NOMO-1 treated with DMSO at 0.1 percent for 48 hours (cell line): ENCODE data around the gene DNAJC13.

Experiments
- DNase-seq: peaks from one replicate; lab custom pipeline; 2025; ENCODE audit not compliant: unreplicated experiment; lab: John Stamatoyannopoulos, UW

Gene DNAJC13

GRCh38 chr3:132457286-132457685, 40.0 kb downstream of the DNAJC13 start:
- DNase-seq: no peak

- DNase-seq: no peak
Observed at GRCh38 chr3:132459551-132459950, 42.2 kb downstream of the DNAJC13 start.

GRCh38 chr3:132461544-132461943, 44.2 kb downstream of the DNAJC13 start:
- no peak for DNase-seq

DNA sequence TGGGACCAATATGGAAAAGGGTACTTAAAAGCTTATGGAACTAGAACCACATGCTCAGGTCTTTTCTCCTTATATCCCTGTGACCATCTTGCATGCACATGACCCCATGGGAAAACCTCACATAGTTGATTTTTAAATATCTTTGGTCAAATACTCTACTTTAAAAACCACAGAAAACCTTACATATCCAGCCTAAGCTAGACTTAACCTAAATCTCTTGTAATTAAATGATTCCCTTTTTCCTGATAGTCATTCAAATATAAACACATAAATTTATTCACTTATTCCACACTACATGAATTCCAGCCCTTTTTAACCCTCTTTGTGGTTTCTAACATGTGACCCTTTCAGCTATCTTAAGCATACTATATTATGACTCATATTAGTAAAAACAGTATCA, 46.8 kb downstream of the DNAJC13 start:
- no peak for DNase-seq

DNA sequence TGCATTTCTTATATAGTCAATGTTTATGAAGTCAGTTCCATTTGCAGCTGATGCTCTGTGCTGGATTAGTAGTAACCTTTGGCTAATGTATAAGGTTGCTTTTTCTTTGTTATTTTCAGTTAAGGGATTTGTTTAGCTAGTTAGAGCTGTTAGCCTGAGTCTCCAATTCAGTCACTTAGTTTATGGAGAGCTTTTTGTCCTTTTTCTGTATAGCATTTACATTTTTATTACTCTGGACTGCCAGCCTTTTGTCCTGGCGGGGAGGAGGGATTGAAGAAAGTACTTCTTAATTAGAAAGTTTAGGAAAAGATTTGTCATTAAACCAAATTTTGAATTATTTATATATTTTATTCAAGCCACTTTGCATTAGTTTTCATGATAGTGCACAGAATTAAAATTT, 52.0 kb downstream of the DNAJC13 start:
- DNase-seq: no peak

DNA sequence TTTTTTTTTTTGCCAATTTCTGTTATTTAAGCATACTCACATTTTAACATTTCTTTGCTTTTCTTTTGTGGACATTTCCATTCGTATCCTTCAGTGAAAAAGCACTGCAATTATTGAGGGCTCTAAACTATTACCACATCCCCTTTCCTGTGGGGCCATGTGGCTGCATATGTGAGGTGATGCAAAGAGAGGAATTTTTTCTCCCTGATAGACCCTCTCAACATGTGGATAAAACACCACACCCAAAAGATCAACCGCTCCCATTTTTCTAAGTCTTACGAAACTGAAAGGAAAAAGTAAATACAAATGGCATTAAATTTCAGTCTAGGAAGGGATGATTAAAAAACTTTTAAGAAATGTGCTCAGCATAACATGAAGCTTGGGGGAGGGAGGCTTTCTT, 68.8 kb downstream of the DNAJC13 start:
- peak; percentile 49 for DNase-seq

DNA sequence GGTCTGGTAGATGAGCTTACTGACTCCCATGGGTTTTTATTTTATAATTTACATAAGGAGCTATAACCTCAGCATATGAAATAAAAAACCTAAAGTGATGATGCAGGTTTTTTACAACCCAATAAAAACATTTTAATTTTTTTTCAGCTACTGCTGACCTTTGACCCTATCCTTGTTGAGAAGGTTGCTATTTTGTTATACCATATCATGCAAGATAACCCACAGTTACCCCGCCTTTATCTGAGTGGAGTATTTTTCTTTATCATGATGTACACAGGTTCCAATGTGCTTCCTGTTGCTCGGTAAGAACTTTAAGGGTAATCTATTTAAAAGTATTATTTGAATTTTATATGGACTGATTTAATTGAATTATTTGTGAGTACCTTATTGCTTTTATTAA, 70.8 kb downstream of the DNAJC13 start:
- DNase-seq: no peak

- no peak for DNase-seq
Observed at GRCh38 chr3:132499071-132499470, 81.8 kb downstream of the DNAJC13 start.

GRCh38 chr3:132503559-132503958, 86.3 kb downstream of the DNAJC13 start:
- DNase-seq: no peak

DNA sequence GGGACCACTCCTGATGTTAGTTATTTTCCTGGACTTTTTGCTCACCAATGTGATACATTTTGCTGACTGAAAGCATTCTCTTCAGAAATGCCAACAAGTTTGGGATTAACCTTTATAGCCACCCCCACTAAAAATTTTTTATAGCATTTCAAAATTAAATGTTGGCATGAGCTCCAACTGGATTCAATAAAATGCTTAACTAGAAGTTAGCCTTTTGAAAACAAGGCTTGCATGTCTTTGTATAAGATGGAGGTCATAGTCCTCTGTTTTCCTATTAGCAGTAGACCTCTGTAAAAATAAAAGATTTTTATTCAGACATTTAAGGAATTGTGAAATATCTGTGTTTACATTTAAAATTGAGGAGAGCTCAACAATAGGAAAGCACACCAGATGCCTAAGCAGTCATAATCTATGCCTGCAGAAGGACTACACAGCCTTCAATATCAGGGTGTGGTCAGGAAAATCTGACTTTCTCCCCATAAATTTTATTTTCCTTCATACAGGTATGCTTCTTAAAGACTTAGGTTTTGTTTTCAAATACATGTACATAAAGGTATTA, 87.2 kb downstream of the DNAJC13 start:
- no peak for DNase-seq

DNA sequence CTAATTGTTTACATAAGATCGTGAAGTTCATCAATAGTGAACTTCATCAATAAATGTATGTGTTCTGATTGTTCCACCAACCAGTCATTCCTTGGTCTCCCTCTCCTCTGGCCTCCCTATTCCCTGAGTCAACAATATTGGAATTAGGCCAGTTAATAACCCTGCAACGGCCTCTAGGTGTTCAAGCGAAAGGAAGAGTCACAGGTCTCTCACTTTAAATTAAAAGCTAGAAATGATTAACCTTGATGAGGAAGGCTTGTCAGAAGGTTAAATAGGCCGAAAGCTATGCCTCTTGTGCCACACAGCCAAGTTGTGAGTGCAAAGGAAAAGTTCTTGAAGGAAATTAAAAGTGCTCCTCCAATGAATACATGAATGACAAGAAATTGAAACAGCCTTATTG, 90.4 kb downstream of the DNAJC13 start:
- DNase-seq: no peak

GRCh38 chr3:132509096-132509495, 91.8 kb downstream of the DNAJC13 start:
- no peak for DNase-seq

GRCh38 chr3:132509506-132509905, 92.2 kb downstream of the DNAJC13 start:
- DNase-seq: no peak

DNA sequence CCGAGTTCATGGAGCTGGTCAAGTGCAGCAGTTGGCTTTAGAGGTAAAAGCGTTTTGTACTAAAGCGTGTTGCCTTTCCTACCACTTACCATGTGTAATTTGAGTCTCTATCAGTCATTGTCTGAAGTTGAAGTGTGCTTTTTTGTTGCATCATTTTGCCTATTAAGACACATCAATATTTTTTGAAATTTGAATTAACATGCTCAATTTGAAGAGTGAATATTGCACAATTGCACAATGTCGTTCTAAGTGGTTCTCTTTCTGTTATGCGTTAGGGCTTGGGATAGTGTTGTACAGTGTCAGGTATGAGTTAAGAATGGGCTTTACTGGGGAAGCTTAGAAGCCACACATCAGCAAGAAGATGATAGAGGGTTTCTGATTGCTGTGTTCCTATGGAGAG, 95.8 kb downstream of the DNAJC13 start:
- no peak for DNase-seq

- no peak for DNase-seq
Observed at GRCh38 chr3:132517311-132517710, 100.0 kb downstream of the DNAJC13 start.

- DNase-seq: no peak
Observed at GRCh38 chr3:132519914-132520313, 102.6 kb downstream of the DNAJC13 start.

- DNase-seq: no peak
Observed at GRCh38 chr3:132521901-132522300, 104.6 kb downstream of the DNAJC13 start.

- DNase-seq: no peak
Observed at GRCh38 chr3:132522353-132522752, 105.1 kb downstream of the DNAJC13 start.

GRCh38 chr3:132530624-132531023, 113.3 kb downstream of the DNAJC13 start:
- no peak for DNase-seq

DNA sequence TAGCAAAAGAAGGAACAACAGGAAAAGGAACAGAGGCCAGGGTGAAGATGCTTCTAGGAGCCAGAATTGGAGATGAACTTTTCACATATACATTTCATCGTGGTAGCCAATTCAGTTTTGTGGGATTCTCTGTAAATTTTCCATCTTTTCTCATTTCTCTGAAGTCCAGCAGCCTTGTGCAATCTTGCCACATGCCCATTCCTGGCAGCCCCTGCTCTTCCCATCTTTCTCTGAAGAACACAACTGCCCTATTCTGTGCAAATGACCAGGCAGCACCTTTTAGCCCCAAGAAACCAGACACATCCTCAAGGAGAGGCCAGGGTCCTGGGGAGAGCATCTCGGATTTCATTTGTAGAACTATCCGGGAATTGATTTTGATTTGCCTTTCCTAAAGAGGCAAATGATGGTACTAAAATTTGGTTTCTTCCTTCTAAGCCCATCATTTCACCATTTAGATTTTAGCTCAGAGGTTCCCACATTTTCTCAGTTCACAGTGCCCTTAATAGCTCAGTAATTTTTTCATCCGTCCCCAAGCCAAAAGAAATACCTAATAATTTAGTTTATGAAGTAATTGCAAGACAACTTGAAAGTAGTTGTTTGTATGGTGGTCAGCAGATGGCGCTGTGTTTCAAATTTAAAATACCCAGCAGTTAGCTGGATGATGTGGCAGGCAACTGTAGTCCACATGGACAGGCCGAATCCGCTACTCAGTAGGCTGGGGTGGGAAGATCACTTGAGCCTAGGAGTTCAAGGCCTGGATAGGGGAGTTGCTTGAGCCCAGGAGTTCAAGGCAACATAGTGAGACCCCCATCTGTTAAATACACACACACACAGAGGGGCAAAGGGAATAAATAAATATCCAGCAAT, 118.5 kb downstream of the DNAJC13 start:
- peak; percentile 64 for DNase-seq

DNA sequence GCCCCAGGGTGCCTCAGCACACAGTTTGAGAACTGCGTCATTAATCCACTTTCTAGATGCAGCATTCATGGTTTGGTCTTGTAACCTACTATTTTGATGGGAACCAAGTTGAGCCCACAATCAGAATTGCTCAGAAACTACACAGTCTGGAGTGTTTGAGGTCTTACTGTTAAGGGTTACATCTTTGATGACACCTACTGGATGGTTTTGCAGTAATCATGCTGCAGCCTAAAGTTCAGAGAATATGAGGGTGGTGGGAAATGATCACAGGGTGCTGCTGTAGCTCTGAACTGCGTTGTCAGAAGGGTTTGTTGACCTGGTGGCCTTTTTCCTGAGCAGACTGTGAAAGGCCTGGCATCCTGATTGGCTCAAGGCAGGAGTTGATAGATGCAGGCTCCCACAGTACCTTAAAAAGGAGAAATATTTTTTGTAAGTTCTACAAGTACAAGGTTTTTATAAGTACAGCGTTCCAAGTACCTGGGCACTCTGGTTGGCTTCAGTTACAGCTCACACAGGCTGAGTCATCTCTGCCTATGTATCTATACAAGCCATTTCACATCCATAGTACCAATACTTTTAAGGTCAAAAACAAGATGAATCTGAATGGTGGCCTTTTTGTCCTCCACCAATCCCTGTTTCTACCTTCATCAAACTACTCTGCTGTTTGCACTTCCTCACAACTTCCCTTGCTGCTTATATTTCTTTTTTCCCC, 119.3 kb downstream of the DNAJC13 start:
- no peak for DNase-seq

DNA sequence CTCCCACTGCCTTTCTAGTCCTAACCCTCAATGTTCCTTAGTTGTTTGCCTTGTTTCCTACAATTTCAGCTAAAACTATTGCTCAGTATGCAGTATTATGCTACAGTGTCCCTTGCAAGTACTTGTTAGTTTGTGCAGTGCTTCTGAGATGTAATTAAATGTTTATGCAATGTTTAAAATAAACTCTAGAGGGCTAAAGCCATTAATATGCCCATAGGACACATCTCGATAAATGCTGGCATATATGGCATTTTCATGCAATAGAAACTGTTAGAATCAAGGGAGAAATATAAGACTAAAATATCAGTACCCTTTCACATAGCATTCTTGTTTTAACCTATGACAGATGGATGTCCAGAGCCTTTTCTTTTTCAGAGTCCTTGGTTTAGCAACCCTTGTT, 120.0 kb downstream of the DNAJC13 start:
- DNase-seq: no peak
